Activated CD8-positive, alpha-beta memory T cell treated with anti-CD3 and anti-CD28 coated beads for 36 hours (primary cell): ENCODE results near the gene DNAH3. TPM values are rescaled to one million over a fixed set of nuclear protein-coding genes. Genes with fewer than 3 reads are reported as not detected.
"Not testable (repeated sequence)": the region's sequence is repeated elsewhere in the genome, so short reads cannot be mapped to it uniquely, and the experiment has no call there.

Experiments
- CTCF ChIA-PET: fragments of 350-600 bp; sonication (Branson Sonifier 250); formaldehyde crosslinking; loops from one replicate; lab custom pipeline; 2021; ENCODE audit warnings: antibody characterized with exemption; lab: Charles Lee
- POLR2A ChIA-PET: fragments of 350-600 bp; sonication (Branson Sonifier 250); formaldehyde crosslinking; loops from one replicate; lab custom pipeline; 2021; ENCODE audit warnings: antibody characterized with exemption; lab: Charles Lee
- total RNA-seq, 2 experiments: library from RNA; stranded (reverse); gene quantifications; one replicate each; pipeline ENCODE4 v1.2.3, GENCODE V29; 2021

Gene DNAH3, protein sequence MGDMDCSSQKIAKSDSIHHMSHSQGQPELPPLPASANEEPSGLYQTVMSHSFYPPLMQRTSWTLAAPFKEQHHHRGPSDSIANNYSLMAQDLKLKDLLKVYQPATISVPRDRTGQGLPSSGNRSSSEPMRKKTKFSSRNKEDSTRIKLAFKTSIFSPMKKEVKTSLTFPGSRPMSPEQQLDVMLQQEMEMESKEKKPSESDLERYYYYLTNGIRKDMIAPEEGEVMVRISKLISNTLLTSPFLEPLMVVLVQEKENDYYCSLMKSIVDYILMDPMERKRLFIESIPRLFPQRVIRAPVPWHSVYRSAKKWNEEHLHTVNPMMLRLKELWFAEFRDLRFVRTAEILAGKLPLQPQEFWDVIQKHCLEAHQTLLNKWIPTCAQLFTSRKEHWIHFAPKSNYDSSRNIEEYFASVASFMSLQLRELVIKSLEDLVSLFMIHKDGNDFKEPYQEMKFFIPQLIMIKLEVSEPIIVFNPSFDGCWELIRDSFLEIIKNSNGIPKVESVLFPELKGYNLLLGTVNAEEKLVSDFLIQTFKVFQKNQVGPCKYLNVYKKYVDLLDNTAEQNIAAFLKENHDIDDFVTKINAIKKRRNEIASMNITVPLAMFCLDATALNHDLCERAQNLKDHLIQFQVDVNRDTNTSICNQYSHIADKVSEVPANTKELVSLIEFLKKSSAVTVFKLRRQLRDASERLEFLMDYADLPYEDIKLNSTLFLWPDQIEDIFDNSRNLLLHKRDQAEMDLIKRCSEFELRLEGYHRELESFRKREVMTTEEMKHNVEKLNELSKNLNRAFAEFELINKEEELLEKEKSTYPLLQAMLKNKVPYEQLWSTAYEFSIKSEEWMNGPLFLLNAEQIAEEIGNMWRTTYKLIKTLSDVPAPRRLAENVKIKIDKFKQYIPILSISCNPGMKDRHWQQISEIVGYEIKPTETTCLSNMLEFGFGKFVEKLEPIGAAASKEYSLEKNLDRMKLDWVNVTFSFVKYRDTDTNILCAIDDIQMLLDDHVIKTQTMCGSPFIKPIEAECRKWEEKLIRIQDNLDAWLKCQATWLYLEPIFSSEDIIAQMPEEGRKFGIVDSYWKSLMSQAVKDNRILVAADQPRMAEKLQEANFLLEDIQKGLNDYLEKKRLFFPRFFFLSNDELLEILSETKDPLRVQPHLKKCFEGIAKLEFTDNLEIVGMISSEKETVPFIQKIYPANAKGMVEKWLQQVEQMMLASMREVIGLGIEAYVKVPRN (N-terminal part only)
- total RNA-seq, result under 1 TPM; 0.02 TPM

DNA sequence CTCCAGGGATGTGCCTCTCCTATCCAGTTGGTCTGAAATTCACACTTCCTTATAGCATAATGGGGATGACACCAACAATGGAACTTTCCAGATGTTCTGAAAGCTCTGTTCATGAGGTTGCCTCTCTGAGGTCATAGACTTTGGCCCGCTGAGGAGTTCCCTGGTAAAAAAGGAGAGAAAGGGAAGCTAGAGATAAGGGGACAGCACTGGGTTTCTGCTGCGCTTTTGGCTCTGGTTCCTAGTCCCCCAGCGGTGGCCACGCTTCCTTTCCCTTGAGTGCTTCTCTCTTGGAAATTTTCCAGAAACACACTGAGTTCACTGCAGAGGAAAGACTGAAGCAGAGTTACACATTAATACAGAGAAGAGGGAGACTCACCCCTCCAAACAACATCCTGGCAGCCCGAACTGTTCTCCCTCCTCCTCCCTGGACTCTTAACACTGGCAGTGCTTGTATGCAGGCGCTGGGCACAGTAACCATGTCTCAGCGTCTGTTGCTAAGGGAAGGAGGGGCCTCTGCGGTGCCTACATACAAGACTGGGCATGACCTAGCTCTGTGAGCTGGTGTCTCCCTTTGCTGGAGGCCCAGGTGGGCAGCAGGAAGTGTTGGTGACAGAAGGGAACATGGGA lies at the start of gene DNAH3:
Gene DNAH3 (minus strand): TSS at position 472 of the 627 bp plus-strand sequence. CDS start 527 bp downstream, outside the sequence.
- ChIA-PET CTCF (no interaction called here), POLR2A (no interaction called here)

DNA sequence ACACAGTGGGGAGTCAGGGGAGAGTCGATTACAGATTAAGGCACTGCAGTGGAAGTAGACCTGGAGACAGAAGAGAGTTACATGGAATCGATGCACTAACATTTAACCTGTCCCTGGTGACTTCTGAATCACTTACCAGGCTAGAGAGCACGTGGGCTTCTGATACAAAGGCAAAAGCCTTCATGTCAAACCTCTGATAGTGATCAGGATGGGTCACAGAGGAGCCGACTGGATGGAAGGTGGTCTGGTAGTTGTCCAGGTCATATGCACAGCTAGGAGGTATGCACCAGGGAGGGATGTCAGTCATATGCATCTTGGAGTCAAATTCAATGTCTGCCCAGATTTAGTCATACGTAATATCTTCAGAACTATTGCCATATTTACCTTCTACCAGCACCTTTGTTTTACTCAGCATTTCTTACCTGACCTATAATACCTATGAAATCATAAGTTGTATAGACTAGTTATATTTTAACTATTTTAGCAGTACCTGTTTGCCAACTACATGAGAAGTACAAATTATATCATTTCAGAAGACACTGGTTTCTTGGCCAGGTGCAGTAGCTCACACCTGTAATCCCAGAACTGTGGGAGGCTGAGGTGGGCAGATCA lies 49.1 kb upstream of the DNAH3 start:
- ChIA-PET POLR2A (no interaction called here), CTCF (no interaction called here)

DNA sequence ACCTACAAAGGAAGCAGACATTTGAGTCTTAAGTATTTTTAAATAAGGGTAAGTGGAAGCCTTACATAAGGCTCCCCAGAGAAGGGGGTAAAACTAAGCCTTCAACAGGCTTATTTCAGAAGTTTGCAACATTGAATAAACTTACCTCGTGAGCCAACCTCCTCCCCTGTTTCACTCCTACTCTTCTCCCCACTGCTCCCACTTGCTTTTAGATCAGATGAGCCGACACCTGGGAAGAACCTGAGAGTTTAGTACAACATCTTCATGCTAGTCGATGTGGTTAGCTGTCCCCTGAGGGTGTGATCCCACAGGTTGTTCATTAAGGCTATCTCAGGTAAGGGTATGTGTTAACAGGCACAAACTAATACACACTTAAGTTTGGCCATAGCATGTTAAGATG lies 47.0 kb upstream of the DNAH3 start:
- ChIA-PET POLR2A (no interaction called here), CTCF (interaction anchor here (0.7 kb wide), 1 partner anchor 135 kb away, joined by 3 read pairs; no protein-coding TSS in a partner anchor)

DNA sequence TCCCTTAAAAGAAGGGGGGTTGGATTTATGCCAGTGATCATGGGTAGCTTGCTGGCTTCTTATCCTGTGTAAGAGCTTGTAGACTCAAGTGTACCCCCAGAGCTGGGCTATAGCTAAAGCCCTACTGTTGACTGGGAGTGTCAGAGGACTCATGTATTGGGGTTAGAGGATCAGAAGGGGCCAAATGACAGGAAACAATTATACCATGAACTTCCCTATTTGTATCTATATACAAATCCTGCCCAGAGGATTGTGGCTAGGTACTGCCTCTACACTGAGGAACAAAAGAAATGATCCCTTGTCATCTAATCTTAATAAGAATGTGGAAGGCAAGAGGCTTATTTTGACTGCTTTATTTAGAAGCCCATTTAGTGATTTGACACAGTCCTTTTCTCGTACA lies 46.5 kb upstream of the DNAH3 start:
- CTCF ChIA-PET, result no interaction called here
- POLR2A ChIA-PET, result no interaction called here

DNA sequence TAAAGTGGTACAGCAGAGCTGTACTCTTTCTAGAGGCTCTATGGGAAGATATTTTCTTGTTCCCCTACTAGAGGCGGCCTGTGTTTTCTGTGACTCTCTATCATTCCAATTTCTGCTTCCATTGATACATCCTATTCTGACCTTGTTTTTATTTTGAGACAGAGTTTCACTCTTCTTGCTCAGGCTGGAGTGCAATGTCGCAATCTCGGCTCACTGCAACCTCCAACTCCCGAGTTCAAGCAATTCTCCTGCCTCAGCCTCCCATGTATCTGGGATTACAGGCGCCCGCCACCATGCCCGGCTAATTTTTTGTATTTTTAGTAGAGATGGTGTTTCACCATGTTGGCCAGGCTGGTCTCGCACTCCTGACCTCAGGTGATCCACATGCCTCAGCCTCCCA lies 44.7 kb upstream of the DNAH3 start:
- POLR2A ChIA-PET, CTCF ChIA-PET: not testable (repeated sequence)

DNA sequence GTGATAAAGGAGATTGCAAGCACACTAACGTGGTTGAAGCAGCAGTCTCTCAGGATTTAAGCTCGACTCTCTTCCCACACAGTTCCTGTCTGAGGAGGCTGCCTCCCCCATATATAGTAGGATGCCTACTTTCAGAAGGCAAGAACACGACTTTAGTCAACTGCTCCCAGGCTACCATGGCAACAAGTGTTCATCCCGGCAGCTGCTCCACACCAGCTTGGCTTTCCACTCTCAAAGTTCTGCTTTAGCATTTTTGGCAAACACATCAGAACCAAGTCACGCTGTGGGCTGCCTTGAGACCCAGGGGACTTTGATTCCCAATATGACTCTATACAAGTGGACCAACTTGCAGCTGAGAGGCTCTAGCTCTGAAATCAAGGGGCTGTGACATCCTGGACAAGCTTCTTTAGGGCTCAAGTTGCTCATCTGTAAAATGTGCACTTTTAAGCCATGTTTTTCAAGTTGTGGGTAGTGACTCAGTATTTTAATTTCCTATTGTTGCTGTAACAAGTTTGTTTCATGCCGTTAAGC lies 44.2 kb upstream of the DNAH3 start:
- ChIA-PET POLR2A (no interaction called here), CTCF (no interaction called here)

DNA sequence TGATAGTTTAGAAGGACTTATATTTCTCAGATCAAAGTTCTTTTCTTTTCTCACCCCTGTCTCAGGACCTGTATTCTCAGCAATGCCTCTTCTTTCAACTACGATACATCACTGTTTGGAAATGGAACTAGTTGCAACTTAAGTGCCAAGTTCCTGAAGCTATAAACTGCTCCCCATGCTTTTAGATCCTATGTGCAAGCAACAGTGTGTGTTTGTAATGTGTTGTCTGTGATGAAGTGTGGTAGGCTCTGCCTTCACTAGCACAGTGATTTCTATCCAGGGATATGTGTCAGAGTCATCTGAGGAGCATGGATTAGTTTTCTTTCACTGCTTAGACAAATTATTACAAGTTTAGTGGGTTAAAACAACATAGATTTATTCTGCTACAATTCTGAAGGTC lies 42.3 kb upstream of the DNAH3 start:
- CTCF ChIA-PET, result no interaction called here
- POLR2A ChIA-PET, result no interaction called here

DNA sequence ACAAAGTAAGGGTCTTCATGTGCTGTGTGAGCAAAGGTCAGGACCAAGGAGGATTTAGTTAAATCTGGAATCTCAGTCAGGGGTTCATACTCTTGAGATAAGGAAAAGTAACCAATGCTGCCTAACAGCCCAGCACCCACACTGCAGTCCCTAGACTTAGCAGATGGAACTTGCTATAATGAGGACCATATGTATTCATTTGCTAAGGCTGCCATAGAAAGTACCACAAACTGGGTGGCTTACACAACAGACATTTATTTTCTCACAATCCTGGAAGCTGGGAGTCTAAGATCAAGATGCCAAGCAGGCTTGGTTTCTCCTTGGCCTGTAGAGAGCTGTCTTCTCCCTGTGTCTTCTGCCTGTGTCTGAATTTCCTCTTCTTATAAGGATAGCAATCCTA lies 40.0 kb upstream of the DNAH3 start:
- POLR2A ChIA-PET, result interaction anchor here (0.6 kb wide), 1 partner anchor 41 kb away, joined by 4 read pairs; no protein-coding TSS in a partner anchor
- CTCF ChIA-PET, result no interaction called here

DNA sequence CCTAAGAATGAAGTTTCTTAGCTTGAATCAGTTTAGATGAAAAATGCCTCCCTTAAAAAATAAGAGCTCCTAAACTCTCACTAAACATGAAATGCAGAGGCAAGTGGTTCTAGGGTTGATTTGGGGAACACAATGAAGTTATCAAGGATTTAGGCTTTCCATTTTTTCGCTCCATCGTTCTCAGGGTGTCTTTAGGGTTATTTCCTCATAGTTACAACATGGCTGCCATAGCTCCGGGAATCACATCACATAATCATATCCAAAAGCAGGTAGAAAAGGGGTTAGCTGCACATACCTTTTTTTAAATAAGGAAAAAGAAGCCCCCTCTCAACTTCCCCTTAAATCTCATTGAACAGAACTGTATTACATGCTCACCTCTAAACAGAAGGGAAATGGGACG lies 39.4 kb upstream of the DNAH3 start:
- POLR2A ChIA-PET, result no interaction called here
- CTCF ChIA-PET, result no interaction called here

DNA sequence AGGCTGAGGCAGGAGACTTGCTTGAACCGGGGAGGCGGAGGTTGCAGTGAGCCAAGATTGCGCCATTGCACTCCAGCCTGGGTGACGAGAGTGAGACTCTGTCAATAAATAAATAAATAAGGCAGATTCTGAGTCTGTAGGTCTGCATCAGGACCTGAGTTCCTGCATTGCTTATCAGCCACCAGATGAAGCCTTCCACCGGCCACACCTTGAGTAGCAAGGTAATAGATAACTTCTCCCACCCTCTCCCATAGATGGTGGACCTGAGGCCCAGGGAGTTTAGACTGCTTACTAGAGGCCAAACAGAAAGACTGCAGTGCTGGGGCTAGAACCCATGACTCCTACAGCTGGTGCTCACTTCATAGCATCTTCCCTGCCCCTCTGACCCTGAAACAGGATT lies 38.7 kb upstream of the DNAH3 start:
- ChIA-PET POLR2A (no interaction called here), CTCF (interaction anchor here (0.6 to 1.5 kb wide), 6 partner anchors 15 to 473 kb away, joined by 3 to 5 read pairs (median 4); no protein-coding TSS in a partner anchor)

DNA sequence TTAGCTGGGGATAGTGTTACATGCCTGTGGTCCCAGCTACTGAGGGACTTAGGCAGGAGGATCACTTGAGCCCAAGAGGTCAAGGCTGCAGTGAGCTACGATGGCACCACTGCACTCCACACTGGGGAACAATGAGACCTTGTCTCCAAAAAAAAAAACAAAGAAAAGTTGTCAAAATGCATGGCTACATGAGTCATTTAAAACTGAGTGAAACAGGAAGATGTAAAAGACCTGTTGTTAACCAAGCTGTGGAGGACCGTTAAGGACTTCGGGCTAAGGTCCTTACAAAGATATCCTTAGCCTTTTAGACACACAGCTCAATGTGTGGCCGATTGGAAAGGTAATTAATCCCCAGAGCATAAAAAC lies 35.7 kb upstream of the DNAH3 start:
- ChIA-PET POLR2A (no interaction called here), CTCF (no interaction called here)

DNA sequence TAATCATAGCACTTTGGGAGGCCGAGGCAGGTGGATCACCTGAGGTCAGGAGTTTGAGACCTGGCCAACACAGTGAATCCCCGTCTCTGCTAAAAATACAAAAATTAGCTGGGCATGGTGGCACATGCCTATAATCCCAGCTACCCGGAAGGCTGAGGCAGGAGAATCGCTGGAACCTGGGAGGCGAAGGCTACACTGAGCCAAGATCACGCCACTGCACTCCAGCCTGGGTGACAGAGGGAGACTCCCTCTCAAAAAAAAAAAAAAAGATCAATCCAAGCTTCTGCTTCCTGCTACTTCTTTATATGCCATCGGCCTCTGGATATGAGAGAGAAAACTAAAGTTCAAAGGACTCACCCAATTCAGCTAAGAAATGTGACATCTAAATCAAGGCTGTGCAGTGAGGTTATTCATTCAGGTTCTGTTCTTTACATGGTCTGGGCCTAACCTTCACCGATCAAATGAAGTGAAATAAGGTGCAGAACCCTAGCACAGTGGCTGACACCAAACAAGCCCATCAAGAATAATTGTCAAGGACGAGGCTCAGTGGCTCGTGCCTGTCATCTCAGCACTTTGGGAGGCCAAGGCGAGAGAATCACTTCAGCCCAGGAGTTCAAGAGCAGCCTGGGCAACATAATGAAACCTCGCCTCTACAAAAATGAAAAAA lies 35.1 kb upstream of the DNAH3 start:
- ChIA-PET CTCF (interaction anchor here (0.8 kb wide), 1 partner anchor 386 kb away, joined by 3 read pairs; no protein-coding TSS in a partner anchor), POLR2A (interaction anchor here (0.5 kb wide), 1 partner anchor 29 kb away, joined by 7 read pairs; no protein-coding TSS in a partner anchor)

DNA sequence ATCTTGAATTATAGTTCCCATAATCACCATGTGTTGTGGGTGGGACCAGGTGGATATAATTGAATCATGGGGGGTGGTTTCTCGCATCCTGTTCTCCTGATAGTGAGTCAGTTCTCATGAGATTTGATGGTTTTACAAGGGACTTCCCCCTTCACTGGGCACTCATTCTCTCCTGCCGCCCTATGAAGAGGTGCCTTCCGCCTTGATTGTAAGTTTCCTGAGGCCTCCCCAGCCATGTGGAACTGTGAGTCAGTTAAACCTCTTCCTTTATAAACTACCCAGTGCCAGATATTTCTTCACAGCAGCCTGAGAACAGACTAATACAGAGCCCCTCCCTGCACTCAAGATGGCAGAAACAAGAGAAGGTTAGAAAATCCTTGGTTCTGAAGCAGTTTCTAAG lies 34.2 kb upstream of the DNAH3 start:
- ChIA-PET CTCF (interaction anchor here (0.8 kb wide), 1 partner anchor 385 kb away, joined by 3 read pairs; no protein-coding TSS in a partner anchor), POLR2A (no interaction called here)

DNA sequence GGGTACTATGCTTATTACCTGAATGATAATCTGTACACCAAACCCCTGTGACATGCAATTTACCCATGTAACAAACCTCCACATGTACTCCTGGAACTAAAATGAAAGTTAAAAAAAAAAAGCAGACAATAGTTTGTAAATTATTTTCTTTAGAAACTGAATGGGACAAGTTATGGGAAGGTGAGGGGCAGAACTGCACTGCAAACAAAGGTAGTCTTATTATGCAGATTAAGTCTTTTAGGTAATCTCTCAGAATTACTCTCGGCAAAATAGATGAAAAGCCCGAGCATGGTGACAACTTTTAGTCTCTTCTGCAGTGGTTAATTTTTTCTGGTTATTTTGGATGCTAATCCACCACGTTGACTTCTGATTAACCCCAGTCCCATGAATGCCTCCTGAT lies 33.3 kb upstream of the DNAH3 start:
- CTCF ChIA-PET, result no interaction called here
- POLR2A ChIA-PET, result no interaction called here

DNA sequence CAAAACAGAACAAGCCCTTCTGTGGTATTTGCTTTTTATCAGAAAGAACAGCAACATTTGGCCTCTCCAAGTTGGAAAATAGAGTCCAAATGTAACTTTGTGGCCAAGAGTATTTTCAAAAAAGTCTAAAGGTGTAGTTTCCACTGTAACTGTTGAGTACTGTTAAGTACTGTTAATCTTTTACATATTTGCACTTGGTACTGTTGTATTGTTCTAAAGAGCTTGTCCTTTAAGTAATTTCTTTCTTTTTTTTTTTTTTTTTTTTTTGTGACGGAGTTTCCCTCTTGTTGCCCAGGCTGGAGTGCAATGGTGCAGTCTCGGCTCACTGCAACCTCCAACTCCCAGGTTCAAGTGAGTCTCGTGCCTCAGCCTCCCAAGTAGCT lies 29.3 kb upstream of the DNAH3 start:
- CTCF ChIA-PET, result no interaction called here
- POLR2A ChIA-PET, result no interaction called here

DNA sequence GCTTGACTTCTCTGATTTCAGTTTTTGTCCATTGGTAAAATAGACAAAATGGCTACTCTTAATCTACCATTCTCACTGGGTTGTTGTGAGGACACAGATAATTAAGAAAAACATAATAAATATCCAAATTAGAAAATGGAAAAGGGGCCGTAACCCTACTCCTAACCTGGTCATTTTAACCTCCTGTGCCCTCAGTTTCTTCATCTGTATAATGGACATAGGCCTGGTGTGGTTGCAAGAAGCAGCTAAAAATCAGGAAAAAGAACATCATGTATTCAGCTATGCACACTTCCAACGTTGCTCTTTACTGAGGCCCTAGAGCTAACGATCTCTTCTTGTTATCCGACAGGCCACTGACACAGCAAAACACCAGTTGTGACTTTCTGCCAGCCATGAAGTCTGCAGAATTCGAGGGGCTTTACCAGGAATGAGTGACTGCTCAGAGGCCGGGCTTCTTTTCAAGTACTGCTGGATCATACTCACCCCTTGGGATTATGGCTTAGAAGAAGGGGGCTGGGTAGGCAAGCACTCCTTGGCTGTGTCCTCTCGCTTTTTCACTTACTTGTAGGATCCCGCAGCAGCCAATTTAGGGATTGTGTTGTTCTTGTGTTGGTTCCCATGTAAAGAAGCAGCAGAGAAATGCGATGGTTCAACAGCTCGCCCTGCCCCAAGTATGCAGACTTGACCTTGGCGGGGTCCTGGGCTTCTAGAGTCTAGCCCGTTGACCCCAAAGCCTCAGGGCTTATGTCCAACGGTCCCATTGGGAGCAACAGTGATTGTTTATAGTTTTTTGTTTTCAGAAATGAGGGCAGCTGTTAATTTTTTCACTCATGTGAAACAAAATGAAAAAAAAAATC lies 28.7 kb upstream of the DNAH3 start:
- CTCF ChIA-PET, result interaction anchor here (0.6 kb wide), 1 partner anchor 20 kb away, joined by 5 read pairs; no protein-coding TSS in a partner anchor
- POLR2A ChIA-PET, result no interaction called here

DNA sequence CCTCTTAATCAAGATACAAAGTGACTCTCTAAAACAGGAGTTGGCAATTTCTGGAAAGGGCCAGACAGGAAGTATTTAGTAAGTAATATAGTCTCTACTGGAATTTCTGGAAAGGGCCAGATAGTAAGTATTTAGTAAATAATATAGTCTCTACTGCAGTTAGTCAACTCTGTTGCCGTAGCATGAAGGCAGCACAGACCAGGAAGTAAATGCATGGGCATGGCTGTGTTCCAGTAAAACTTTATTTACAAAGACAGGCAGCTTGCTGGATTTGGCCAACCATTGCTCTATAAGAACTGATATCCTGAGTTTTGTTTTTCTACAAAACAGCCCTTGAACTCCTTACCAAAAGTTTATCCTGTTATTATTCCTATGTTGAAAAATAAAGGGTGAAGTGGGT lies 24.8 kb upstream of the DNAH3 start:
- ChIA-PET POLR2A (no interaction called here), CTCF (no interaction called here)
